HG03097 (cell line): ENCODE data around the gene ABCD4.
A peak's percentile ranks its signal among the peaks of the same experiment; 100 is the strongest.
"Not testable (repeated sequence)": the region's sequence is repeated elsewhere in the genome, so short reads cannot be mapped to it uniquely, and the experiment has no call there.

ENCODE experiments used
- ATAC-seq: cut with Tn5 transposase; IDR thresholded peaks from one replicate; pipeline ENCODE4 v1.9.1; 2021; ENCODE audit not compliant: unreplicated experiment, low FRiP score

The ABCD4 gene

DNA sequence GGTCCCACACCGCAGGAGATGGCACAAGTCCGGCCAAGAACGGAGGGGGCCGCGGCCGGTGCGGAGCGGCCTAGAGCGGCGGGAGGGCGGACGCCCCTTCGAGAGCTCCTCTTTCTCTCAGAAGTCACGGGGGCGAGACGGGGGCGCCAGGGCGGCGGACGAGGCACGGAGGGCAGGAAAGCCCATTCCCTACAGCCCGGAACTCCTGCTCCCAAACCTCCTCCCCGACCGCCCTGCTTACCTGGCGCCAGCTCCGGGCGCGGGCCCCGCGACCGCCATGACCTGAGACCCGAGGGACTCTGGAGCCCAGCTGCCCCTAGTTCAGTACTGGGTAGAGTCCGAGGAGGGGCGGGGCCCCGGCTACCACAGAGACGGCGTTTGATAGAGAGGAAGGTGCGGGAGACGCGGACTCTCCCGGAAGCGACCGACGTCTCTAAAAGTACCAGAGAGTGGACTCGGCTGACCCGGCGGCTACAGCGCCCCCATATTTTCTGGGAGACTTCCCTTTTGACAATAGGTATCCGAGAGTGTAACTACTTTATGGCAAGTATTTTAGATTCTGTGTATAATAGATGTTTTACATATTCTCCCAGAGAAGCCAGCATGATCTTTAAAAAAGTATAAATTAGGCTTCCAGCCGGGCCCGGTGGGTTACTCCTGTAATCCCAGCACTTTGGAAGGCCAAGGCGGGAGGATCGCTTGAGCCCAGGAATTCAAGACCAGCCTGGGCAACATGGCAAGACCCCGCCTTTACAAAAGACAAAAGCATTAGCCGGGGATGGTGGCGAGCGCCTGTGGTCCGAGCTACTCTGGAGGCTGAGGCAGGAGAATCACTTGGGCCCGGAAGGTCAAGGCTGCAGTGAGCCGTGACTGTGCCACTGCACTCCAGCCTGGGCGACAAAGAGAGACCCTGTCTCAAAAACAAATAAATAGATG is at the start of gene ABCD4:
Gene ABCD4, minus strand, starts transcription at position 301 of the 936 bp plus-strand sequence. Its CDS starts 22 bp downstream, at position 279.
- peak; percentile 94 for ATAC-seq

- no peak for ATAC-seq
Measured at GRCh38 chr14:74350928-74351323, 48.2 kb upstream of the ABCD4 start.

GRCh38 chr14:74350211-74350927 is 47.6 kb upstream of the ABCD4 start:
- ATAC-seq = no peak

GRCh38 chr14:74349757-74350156 is 47.0 kb upstream of the ABCD4 start:
- ATAC-seq = no peak

DNA sequence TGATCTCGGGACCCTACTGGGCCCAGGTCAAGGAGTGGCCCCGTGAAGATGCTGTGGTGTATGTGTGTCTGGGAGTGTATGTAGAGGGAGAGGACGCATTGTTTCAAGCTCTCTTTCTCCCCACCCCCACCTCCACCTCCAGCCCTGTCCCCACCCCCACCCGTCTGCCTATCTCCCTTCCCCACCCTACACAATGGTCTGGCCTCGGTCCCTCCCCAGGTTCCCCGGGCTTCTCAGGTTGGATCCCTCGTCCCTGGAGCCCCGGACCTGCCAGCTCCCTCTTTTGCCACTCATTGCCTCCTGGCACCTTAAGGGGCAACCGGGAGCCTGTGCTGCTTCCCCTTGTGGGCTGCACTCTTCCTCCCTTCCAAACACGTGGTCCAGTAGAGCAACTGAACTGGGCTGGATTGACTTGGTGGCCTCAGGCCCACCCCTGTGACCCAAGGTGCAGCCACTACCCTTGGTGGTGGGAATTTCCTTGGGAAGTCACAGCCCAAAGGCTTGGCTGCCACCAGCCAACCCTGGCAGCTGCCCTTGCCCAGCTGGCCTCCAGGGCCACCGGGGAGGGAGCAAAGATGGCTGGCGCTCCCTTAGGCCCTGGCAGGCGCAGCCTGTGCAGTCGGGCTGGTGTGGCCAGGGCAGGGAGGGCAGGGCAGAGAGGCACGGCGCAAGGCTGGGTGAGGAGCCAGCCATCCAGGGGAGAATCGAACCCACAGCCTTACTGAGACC is 46.2 kb upstream of the ABCD4 start:
- no peak for ATAC-seq

DNA sequence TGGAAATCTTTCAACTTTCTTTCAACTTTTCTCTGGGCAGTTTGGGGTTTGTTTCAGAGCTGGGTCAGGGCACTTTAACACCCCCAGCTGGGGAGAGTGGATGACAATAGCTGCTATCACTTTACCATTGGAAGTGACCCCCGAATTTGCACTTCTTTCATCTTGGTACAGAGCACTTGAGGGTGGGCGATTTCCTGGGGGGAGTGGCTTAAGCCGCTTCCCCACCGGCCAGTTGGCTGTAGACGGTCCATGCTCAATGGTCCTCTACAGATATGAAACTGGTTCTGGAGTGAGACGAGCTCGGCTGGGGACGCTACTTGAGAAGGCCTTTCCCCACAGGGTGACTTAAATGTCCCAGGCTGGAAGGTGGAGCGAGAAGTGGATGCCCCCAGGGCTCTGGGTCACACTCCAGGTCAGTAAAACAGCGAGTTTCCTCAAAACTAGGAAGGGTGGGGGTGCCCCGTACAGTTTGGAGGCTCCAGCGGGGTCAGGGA is 45.6 kb upstream of the ABCD4 start, which contains the start of gene VRTN:
Gene VRTN, plus strand, starts transcription at position 231 of the 494 bp plus-strand sequence. CDS start 8,313 bp downstream, outside the sequence.
- no peak for ATAC-seq

DNA sequence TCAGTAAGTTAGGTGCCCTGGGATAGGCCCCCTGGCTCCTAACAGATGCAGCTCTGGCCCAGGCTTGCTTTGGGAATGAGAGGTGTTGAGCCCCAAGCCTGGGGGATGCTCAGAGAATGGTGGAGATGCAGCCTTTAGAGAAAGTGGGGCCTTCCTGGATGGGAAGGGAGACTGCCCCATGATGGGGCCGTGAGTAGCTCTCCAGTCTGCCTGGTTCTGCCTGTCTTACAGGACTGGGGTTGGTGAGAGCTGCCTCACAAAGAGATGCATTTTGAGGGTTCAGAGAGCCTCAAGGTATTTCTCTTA is 45.0 kb upstream of the ABCD4 start:
- no peak for ATAC-seq

GRCh38 chr14:74347097-74347794 is 44.5 kb upstream of the ABCD4 start:
- ATAC-seq = no peak

DNA sequence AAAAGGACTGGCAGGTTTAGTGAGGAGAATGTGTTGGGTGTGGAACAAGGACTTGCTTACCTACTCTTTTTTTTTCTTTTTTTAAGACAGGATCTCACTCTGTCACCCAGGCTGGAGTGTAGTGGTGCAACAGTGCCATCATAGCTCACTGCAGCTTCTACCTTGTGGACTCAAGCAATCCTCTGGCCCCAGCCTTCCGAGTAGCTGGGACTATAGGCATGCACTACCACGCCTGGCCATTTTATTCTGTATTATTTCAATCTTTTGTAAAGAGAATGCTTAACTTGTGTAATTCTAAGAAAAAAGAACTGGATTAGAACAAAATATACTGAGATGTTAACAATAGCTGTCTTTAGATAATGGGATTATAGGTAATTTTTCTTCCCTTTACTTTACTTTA is 43.6 kb upstream of the ABCD4 start:
- no peak for ATAC-seq

- ATAC-seq = no peak
Measured at GRCh38 chr14:74333909-74334308, 31.2 kb upstream of the ABCD4 start.

GRCh38 chr14:74329950-74330552 is 27.3 kb upstream of the ABCD4 start:
- not testable (repeated sequence) for ATAC-seq

- no peak for ATAC-seq
Measured at GRCh38 chr14:74326369-74327152, 23.8 kb upstream of the ABCD4 start.

- ATAC-seq = no peak
Measured at GRCh38 chr14:74325446-74325845, 22.7 kb upstream of the ABCD4 start.

GRCh38 chr14:74324931-74325361 is 22.2 kb upstream of the ABCD4 start:
- ATAC-seq = no peak

DNA sequence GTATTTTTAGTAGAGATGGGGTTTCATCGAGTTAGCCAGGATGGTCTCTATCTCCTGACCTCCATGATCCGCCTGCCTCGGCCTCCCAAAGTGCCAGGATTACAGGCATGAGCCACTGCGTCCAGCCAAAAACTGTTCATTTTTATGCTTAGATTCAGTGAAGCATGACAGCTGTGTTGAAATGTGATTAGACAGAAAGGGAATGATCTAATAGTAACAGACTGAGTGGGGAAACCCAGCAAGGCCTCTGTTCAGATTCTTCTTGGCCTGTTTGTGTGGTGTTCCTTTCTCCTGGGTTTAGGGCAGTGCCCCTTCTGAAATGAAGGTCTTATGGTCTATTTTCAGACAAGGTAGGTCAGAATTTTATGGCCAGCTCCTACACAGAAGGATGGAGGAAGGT is 11.8 kb upstream of the ABCD4 start:
- no peak for ATAC-seq

DNA sequence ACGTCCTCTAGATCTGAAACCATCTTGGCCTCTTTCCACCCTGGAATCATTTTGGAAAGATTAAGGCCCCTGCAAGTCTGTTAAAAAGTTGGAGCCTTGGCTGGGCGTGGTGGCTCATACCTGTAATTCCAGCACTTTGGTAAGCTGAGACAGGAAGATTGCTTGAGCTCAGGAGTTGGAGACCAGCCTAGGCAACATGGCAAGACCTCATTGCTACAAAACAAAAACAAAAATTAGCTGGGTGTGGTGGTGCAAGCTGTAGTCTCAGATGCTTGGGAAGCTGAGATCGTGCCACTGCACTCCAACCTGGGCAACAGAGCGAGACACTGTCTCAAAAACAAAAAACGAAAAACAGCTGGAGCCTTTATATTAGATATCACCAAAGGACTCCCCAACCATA is 10.9 kb upstream of the ABCD4 start:
- no peak for ATAC-seq

DNA sequence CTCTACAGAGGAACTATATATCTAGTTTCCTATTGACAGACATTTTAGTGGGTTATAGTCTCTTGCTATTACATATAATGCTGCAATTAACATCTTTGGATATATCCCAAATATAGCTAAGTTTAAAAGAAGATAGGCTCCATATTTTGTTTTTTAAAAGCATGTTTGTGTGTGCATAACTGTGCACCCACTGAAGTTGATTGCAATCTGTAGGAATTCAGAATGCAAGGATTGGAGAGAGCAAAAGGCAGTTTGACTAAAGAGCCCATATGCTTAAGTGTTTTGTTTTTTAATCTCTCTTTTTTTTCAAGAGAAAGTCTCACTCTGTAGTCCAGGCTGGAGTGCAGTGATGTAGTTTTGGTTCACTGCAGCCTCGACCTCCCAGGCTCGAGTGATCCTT is 9.4 kb upstream of the ABCD4 start:
- no peak for ATAC-seq

- no peak for ATAC-seq
Measured at GRCh38 chr14:74309125-74310022, 6.6 kb upstream of the ABCD4 start.
